HepG2 (cell line): Measurements from ENCODE around the gene OARD1. TPM values are rescaled to one million over a fixed set of nuclear protein-coding genes. Genes with fewer than 3 reads are reported as not detected.
A peak's percentile ranks its signal among the peaks of the same experiment; 100 is the strongest.

ENCODE experiments used
- DNMT1 ChIP-seq: sonication (generic); formaldehyde crosslinking; IDR thresholded peaks from 2 replicates; pipeline ENCODE4 v1.5.1; 2020; ENCODE audit warnings: mild to moderate bottlenecking, missing genetic modification reagents
- FLYWCH1 ChIP-seq: sonication (generic); formaldehyde crosslinking; IDR thresholded peaks from 2 replicates; pipeline ENCODE4 v1.8.1; 2023; ENCODE audit warnings: mild to moderate bottlenecking, missing genetic modification reagents
- FOXA1 ChIP-seq, 2 experiments: fragments of 450-650 bp in 1 of 2; sonication (generic) in 1 of 2; formaldehyde crosslinking in 1 of 2; IDR thresholded peaks; 2 replicates each; pipeline versions ENCODE4 v1.4.0 to v1.6.1; 2016 to 2020; ENCODE audit warnings: missing genetic modification reagents in 1 of 2
- FOXC1 ChIP-seq: sonication (generic); formaldehyde crosslinking; IDR thresholded peaks from 2 replicates; pipeline ENCODE4 v1.8.0; 2022; ENCODE audit warnings: mild to moderate bottlenecking, missing genetic modification reagents, borderline replicate concordance
- HOXA9 ChIP-seq: sonication (generic); formaldehyde crosslinking; IDR thresholded peaks from 2 replicates; pipeline ENCODE4 v1.8.1; 2022; ENCODE audit warnings: missing genetic modification reagents, mild to moderate bottlenecking, moderate library complexity, borderline replicate concordance
- MEF2D ChIP-seq: sonication (generic); formaldehyde crosslinking; IDR thresholded peaks from 2 replicates; pipeline ENCODE4 v1.5.1; 2020; ENCODE audit warnings: mild to moderate bottlenecking, missing genetic modification reagents
- PHF5A ChIP-seq: IDR thresholded peaks from one replicate; pipeline ENCODE4 v1.6.1; 2018; ENCODE audit warnings: low read depth, missing genetic modification reagents; ENCODE audit not compliant: unreplicated experiment
- PPARG ChIP-seq: conservative IDR thresholded peaks from 2 replicates; pipeline ENCODE4 v1.6.1; 2016; ENCODE audit warnings: missing biosample characterization, missing genetic modification reagents
- SMAD1 ChIP-seq: sonication (generic); formaldehyde crosslinking; IDR thresholded peaks from 2 replicates; pipeline ENCODE4 v1.4.0; 2020; ENCODE audit warnings: missing genetic modification reagents, low read depth, mild to moderate bottlenecking, borderline replicate concordance
- TBL1XR1 ChIP-seq: fragments of 150-350 bp; IDR thresholded peaks from 2 replicates; pipeline ENCODE4 v1.6.1; 2014; ENCODE audit warnings: borderline replicate concordance, low read length; ENCODE audit not compliant: partially characterized antibody
- TEAD2 ChIP-seq: sonication (generic); formaldehyde crosslinking; IDR thresholded peaks from 2 replicates; pipeline ENCODE4 v1.9.0; 2021; ENCODE audit warnings: missing genetic modification reagents
- ZBTB42 ChIP-seq: sonication (generic); formaldehyde crosslinking; IDR thresholded peaks from 2 replicates; pipeline ENCODE4 v1.5.0; 2020; ENCODE audit warnings: mild to moderate bottlenecking, missing genetic modification reagents
- ZNF205 ChIP-seq: IDR thresholded peaks from 2 replicates; pipeline ENCODE4 v1.6.1; 2018; ENCODE audit warnings: missing biosample characterization, missing genetic modification reagents
- ZNF800 ChIP-seq: sonication (generic); formaldehyde crosslinking; IDR thresholded peaks from 2 replicates; pipeline ENCODE4 v1.4.0; 2020; ENCODE audit warnings: missing genetic modification reagents
- ZSCAN25 ChIP-seq: sonication (generic); formaldehyde crosslinking; IDR thresholded peaks from 2 replicates; pipeline ENCODE4 v1.8.0; 2022; ENCODE audit warnings: mild to moderate bottlenecking, missing genetic modification reagents
- polyA plus RNA-seq, 8 experiments: library from polyadenylated mRNA; depleted of rRNA in 3 of 8; stranded (reverse) in 7 of 8; unstranded in 1 of 8; fragments of >200 nt; fragmentation: Illumina TruSeq in 4 of 8; extraction: Trizol in 4 of 8; gene quantifications; 2 replicates each; pipeline versions ENCODE4 v1.2.1 to v1.2.3, GENCODE V29; 2011 to 2016; ENCODE audit warnings: low read depth in 4 of 8, missing spikeins in 1 of 8, mixed read lengths in 1 of 8; ENCODE audit not compliant: insufficient read depth in 1 of 8
- total RNA-seq, 5 experiments: library from RNA; depleted of rRNA; stranded (reverse); fragments of >200 nt; fragmentation: Illumina TruSeq; extraction: Trizol; gene quantifications; 2 replicates each; pipeline ENCODE4 v1.2.3, GENCODE V29; 2016; ENCODE audit warnings: low read depth in 1 of 5
- TF ChIP-seq, protein P1 (sequence below): sonication (generic); formaldehyde crosslinking; IDR thresholded peaks from 2 replicates; pipeline ENCODE4 v1.4.0; 2020; ENCODE audit warnings: mild to moderate bottlenecking, missing genetic modification reagents
- TF ChIP-seq, protein P2 (sequence below): sonication (generic); formaldehyde crosslinking; IDR thresholded peaks from 2 replicates; pipeline ENCODE4 v1.5.1; 2020; ENCODE audit warnings: mild to moderate bottlenecking, missing genetic modification reagents, moderate library complexity
- TF ChIP-seq, protein P3 (sequence below): sonication (generic); formaldehyde crosslinking; IDR thresholded peaks from 2 replicates; pipeline ENCODE4 v1.4.0; 2020; ENCODE audit warnings: missing genetic modification reagents

OARD1 gene
- total and polyA plus RNA-seq, 2 of the 13 experiments (the other 11 are each of a cell fraction or from before 2014, with no cell fraction given): 18.4 to 49.0 TPM

DNA sequence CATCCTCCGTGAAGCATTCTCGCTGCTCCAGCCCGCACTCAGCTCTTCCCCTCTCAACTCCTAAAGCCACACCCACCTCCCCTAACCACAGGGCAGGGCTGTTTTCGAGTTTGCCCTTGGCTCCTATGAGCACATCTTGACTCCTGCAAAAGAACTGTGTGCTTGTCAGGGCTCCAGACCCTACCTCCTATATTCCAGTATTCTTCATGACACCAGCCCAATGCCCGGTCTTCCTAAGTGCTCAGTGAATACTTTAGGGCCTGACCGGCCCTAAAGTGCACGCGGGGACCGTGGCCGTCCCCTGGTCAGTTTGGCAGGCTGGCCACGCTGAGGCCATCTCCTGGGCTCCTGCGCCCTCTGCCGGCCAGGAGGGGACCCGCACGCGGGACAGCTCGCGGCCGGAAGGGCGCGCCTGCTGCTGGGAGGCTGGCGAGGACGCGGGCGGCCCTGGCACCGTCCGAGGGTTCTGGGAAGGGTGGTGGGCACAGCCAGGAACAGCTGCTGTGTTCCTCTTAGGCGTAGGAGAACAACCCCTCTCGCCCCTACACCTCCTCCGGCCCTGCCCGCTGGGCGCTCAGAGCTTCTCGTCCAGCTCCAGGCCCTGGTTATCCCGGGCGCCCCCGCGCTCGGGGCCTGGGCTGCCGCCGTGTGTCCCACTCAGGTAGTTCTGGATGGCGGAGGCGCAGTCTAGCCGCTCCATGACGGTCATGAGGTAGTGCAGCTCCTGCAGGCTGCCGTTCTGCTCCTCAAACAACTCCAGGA lies 44.2 kb downstream of the OARD1 start (continued):
- TF ChIP-seq, protein P1, sequence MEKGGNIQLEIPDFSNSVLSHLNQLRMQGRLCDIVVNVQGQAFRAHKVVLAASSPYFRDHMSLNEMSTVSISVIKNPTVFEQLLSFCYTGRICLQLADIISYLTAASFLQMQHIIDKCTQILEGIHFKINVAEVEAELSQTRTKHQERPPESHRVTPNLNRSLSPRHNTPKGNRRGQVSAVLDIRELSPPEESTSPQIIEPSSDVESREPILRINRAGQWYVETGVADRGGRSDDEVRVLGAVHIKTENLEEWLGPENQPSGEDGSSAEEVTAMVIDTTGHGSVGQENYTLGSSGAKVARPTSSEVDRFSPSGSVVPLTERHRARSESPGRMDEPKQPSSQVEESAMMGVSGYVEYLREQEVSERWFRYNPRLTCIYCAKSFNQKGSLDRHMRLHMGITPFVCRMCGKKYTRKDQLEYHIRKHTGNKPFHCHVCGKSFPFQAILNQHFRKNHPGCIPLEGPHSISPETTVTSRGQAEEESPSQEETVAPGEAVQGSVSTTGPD (CRISPR knock-in tag): no peak
- no peak for TF ChIP-seq FLYWCH1 (CRISPR knock-in tag)
- TF ChIP-seq PPARG (CRISPR knock-in tag): 0 out of 2 replicates have a peak, but pooled peaks have one; percentile 38
- TF ChIP-seq, protein P2, sequence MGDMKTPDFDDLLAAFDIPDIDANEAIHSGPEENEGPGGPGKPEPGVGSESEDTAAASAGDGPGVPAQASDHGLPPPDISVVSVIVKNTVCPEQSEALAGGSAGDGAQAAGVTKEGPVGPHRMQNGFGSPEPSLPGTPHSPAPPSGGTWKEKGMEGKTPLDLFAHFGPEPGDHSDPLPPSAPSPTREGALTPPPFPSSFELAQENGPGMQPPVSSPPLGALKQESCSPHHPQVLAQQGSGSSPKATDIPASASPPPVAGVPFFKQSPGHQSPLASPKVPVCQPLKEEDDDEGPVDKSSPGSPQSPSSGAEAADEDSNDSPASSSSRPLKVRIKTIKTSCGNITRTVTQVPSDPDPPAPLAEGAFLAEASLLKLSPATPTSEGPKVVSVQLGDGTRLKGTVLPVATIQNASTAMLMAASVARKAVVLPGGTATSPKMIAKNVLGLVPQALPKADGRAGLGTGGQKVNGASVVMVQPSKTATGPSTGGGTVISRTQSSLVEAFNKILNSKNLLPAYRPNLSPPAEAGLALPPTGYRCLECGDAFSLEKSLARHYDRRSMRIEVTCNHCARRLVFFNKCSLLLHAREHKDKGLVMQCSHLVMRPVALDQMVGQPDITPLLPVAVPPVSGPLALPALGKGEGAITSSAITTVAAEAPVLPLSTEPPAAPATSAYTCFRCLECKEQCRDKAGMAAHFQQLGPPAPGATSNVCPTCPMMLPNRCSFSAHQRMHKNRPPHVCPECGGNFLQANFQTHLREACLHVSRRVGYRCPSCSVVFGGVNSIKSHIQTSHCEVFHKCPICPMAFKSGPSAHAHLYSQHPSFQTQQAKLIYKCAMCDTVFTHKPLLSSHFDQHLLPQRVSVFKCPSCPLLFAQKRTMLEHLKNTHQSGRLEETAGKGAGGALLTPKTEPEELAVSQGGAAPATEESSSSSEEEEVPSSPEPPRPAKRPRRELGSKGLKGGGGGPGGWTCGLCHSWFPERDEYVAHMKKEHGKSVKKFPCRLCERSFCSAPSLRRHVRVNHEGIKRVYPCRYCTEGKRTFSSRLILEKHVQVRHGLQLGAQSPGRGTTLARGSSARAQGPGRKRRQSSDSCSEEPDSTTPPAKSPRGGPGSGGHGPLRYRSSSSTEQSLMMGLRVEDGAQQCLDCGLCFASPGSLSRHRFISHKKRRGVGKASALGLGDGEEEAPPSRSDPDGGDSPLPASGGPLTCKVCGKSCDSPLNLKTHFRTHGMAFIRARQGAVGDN (CRISPR knock-in tag): peak; percentile 97
- no peak for TF ChIP-seq ZBTB42 (CRISPR knock-in tag)
- TF ChIP-seq, protein P3, sequence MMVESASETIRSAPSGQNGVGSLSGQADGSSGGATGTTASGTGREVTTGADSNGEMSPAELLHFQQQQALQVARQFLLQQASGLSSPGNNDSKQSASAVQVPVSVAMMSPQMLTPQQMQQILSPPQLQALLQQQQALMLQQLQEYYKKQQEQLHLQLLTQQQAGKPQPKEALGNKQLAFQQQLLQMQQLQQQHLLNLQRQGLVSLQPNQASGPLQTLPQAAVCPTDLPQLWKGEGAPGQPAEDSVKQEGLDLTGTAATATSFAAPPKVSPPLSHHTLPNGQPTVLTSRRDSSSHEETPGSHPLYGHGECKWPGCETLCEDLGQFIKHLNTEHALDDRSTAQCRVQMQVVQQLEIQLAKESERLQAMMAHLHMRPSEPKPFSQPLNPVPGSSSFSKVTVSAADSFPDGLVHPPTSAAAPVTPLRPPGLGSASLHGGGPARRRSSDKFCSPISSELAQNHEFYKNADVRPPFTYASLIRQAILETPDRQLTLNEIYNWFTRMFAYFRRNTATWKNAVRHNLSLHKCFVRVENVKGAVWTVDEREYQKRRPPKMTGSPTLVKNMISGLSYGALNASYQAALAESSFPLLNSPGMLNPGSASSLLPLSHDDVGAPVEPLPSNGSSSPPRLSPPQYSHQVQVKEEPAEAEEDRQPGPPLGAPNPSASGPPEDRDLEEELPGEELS (CRISPR knock-in tag): peak; percentile 50; the same call in 1 of the 2 replicates
- no peak for TF ChIP-seq HOXA9 (CRISPR knock-in tag)
- TF ChIP-seq FOXA1 (IDR thresholded peaks at IDR 0.05): no peak
- 0 out of 2 replicates have a peak, but pooled peaks have one; percentile 33 for TF ChIP-seq FOXA1 (CRISPR knock-in tag; IDR thresholded peaks at IDR 0.05)
- TF ChIP-seq TBL1XR1: no peak
- peak; percentile 42; the same call in 1 of the 2 replicates for TF ChIP-seq ZSCAN25
- no peak for TF ChIP-seq PHF5A (CRISPR knock-in tag)
- peak; percentile 67; the same call in 1 of the 2 replicates for TF ChIP-seq FOXC1
- TF ChIP-seq DNMT1 (CRISPR knock-in tag): peak; percentile 94
- peak; percentile 76; the same call in 1 of the 2 replicates for TF ChIP-seq ZNF205
- peak; percentile 79; the same call in 1 of the 2 replicates for TF ChIP-seq TEAD2 (CRISPR knock-in tag)
- TF ChIP-seq MEF2D: peak; percentile 71
- peak; percentile 65; the same call in 1 of the 2 replicates for TF ChIP-seq ZNF800 (CRISPR knock-in tag)
- TF ChIP-seq SMAD1 (CRISPR knock-in tag): peak; percentile 79; the same call in 1 of the 2 replicates
